DMS79 treated with DMSO at 0.1 percent for 48 hours (cell line): ENCODE results near the gene CCDC57.

ENCODE experiments used
- DNase-seq: peaks from one replicate; lab custom pipeline; 2025; lab: John Stamatoyannopoulos, UW

CCDC57 gene

GRCh38 chr17:82121660-82122629 is 90.7 kb downstream of the CCDC57 start:
- peak; percentile 19 for DNase-seq

GRCh38 chr17:82121246-82121645 is 91.4 kb downstream of the CCDC57 start:
- DNase-seq = no peak

GRCh38 chr17:82120148-82120547 is 92.5 kb downstream of the CCDC57 start:
- no peak for DNase-seq

- DNase-seq = no peak
These were observed 93.7 kb downstream of the CCDC57 start for GRCh38 chr17:82118815-82119380.

GRCh38 chr17:82118168-82118814 is 94.4 kb downstream of the CCDC57 start:
- DNase-seq = no peak

- no peak for DNase-seq
These were observed 95.2 kb downstream of the CCDC57 start for GRCh38 chr17:82117139-82118090.

- no peak for DNase-seq
These were observed 96.4 kb downstream of the CCDC57 start for GRCh38 chr17:82116246-82116645.

GRCh38 chr17:82114872-82115271 is 97.8 kb downstream of the CCDC57 start:
- DNase-seq = no peak

- no peak for DNase-seq
These were observed 98.2 kb downstream of the CCDC57 start for GRCh38 chr17:82114447-82114846.

- no peak for DNase-seq
These were observed 98.7 kb downstream of the CCDC57 start for GRCh38 chr17:82113941-82114340.

- no peak for DNase-seq
These were observed 99.2 kb downstream of the CCDC57 start for GRCh38 chr17:82113422-82113821.

GRCh38 chr17:82112914-82113311 is 99.7 kb downstream of the CCDC57 start:
- DNase-seq = no peak

GRCh38 chr17:82112181-82112913 is 100.3 kb downstream of the CCDC57 start:
- no peak for DNase-seq

- DNase-seq = no peak
These were observed 102.3 kb downstream of the CCDC57 start for GRCh38 chr17:82110298-82110697.

GRCh38 chr17:82108961-82109475 is 103.6 kb downstream of the CCDC57 start:
- DNase-seq = no peak

GRCh38 chr17:82108496-82108945 is 104.1 kb downstream of the CCDC57 start:
- no peak for DNase-seq

GRCh38 chr17:82108038-82108437 is 104.6 kb downstream of the CCDC57 start:
- no peak for DNase-seq

- DNase-seq = no peak
These were observed 105.2 kb downstream of the CCDC57 start for GRCh38 chr17:82107341-82107860.

- no peak for DNase-seq
These were observed 105.8 kb downstream of the CCDC57 start for GRCh38 chr17:82106688-82107305.
